Measurements from ENCODE around the gene COL4A2. TPM values are rescaled to one million over a fixed set of nuclear protein-coding genes. Genes with fewer than 3 reads are reported as not detected.

COL4A2 gene
- total RNA-seq, 4 donors from 2014 or later: 75.1 to 322 (median 115) TPM

- WGBS, 2 donors (ENCODE audit: low coverage in 1 of 2): 70 to 72% methylated on average over 7 to 14 of the region's 14 CpGs
- TF ChIP-seq CTCF (IDR thresholded peaks at IDR 0.05) (no peak), POLR2A (IDR thresholded peaks at IDR 0.05) (no peak), EP300 (IDR thresholded peaks at IDR 0.05; ENCODE audit: low read depth) (no peak), POLR2AphosphoS5 (IDR thresholded peaks at IDR 0.05) (no peak)
- H3K4me3 ChIP-seq: no peak overlapping the region
- no peaks in the 10 kb centered on the region for H3K9me3 ChIP-seq
- intact Hi-C loops (cut with DNase I; ENCODE audit: low total_unique reads): no loop called here
- H3K4me1 ChIP-seq: no peaks in the 10 kb centered on the region
- peaks cover 0 to 4% (median 0%) of the 10 kb centered on the region in 4 donors for H3K36me3 ChIP-seq
- peak overlapping the region in 2 of 4 donors; percentile 5 to 28 for H3K27ac ChIP-seq
- H3K27me3 ChIP-seq: no peaks in the 10 kb centered on the region
- in situ Hi-C loops (cut with MboI; ENCODE audit: low pct_ligation_motif_present in 1 of 4, low pct_unique_long_range_greater_than_20kb in 1 of 4, low sequenced_read_pairs in 3 of 4): loop anchor here in 1 of 4 donors (25.0 kb wide), 1 partner anchor 341 kb away; no protein-coding TSS in a partner anchor
- peak; percentile 41 for DNase-seq
Observed at GRCh38 chr13:110471156-110471832, 164.2 kb downstream of the COL4A2 start.

GRCh38 chr13:110471833-110472162, 164.7 kb downstream of the COL4A2 start:
- intact Hi-C loops (cut with DNase I; ENCODE audit: low total_unique reads): no loop called here
- TF ChIP-seq EP300 (IDR thresholded peaks at IDR 0.05; ENCODE audit: low read depth) (no peak), POLR2AphosphoS5 (IDR thresholded peaks at IDR 0.05) (peak in 1 of 3 donors; percentile 18), POLR2A (IDR thresholded peaks at IDR 0.05) (no peak)
- peaks cover 0 to 4% (median 0%) of the 10 kb centered on the region in 4 donors for H3K36me3 ChIP-seq
- DNase-seq: peak; percentile 60
- no peaks in the 10 kb centered on the region for H3K9me3 ChIP-seq
- in situ Hi-C loops (cut with MboI; ENCODE audit: low pct_ligation_motif_present in 1 of 4, low pct_unique_long_range_greater_than_20kb in 1 of 4, low sequenced_read_pairs in 3 of 4): loop anchor here in 1 of 4 donors (25.0 kb wide), 1 partner anchor 341 kb away; no protein-coding TSS in a partner anchor
- peak overlapping the region in 1 of 4 donors; percentile 28 for H3K27ac ChIP-seq
- no peaks in the 10 kb centered on the region for H3K27me3 ChIP-seq
- WGBS, 2 donors (ENCODE audit: low coverage in 1 of 2): 58 to 60% methylated on average over 2 to 7 of the region's 7 CpGs
- no peak overlapping the region for H3K4me3 ChIP-seq
- no peaks in the 10 kb centered on the region for H3K4me1 ChIP-seq

- Histone ChIP-seq H3K4me3 (no peak overlapping the region), H3K9me3 (no peaks in the 10 kb centered on the region), H3K27ac (no peak overlapping the region), H3K27me3 (no peaks in the 10 kb centered on the region), H3K4me1 (no peaks in the 10 kb centered on the region), H3K36me3 (peaks cover 0 to 4% (median 0%) of the 10 kb centered on the region in 4 donors)
- WGBS, 2 donors (ENCODE audit: low coverage in 1 of 2): 80 to 90% methylated on average over 2 to 14 of the region's 14 CpGs
- intact Hi-C loops (cut with DNase I; ENCODE audit: low total_unique reads): no loop called here
- in situ Hi-C loops (cut with MboI; ENCODE audit: low pct_ligation_motif_present in 1 of 4, low pct_unique_long_range_greater_than_20kb in 1 of 4, low sequenced_read_pairs in 3 of 4): loop anchor here in 1 of 4 donors (25.0 kb wide), 1 partner anchor 339 kb away; no protein-coding TSS in a partner anchor
- TF ChIP-seq POLR2A (IDR thresholded peaks at IDR 0.05) (no peak), POLR2AphosphoS5 (IDR thresholded peaks at IDR 0.05) (no peak), EP300 (IDR thresholded peaks at IDR 0.05; ENCODE audit: low read depth) (no peak), CTCF (IDR thresholded peaks at IDR 0.05) (no peak)
- DNase-seq: no peak
Observed at GRCh38 chr13:110472904-110473563, 165.9 kb downstream of the COL4A2 start.

- DNase-seq: no peak
Observed at GRCh38 chr13:110474713-110475112, 167.6 kb downstream of the COL4A2 start.

More at GRCh38 chr13:110474713-110475112, 167.6 kb downstream of the COL4A2 start:
- H3K9me3 ChIP-seq: no peaks in the 10 kb centered on the region
- TF ChIP-seq EP300 (IDR thresholded peaks at IDR 0.05; ENCODE audit: low read depth) (no peak), POLR2AphosphoS5 (IDR thresholded peaks at IDR 0.05) (no peak), CTCF (IDR thresholded peaks at IDR 0.05) (no peak), POLR2A (IDR thresholded peaks at IDR 0.05) (no peak)
- intact Hi-C loops (cut with DNase I; ENCODE audit: low total_unique reads): no loop called here
- H3K27ac ChIP-seq: no peak overlapping the region
- H3K4me1 ChIP-seq: no peaks in the 10 kb centered on the region
- 90 to 100% methylated on average over 2 to 21 of the region's 21 CpGs for WGBS, 2 donors (ENCODE audit: low coverage in 1 of 2)
- no peaks in the 10 kb centered on the region for H3K36me3 ChIP-seq
- in situ Hi-C loops (cut with MboI; ENCODE audit: low pct_ligation_motif_present in 1 of 4, low pct_unique_long_range_greater_than_20kb in 1 of 4, low sequenced_read_pairs in 3 of 4): loop anchor here in 1 of 4 donors (25.0 kb wide), 1 partner anchor 338 kb away; no protein-coding TSS in a partner anchor
- no peak overlapping the region for H3K4me3 ChIP-seq
- H3K27me3 ChIP-seq: no peaks in the 10 kb centered on the region

Data from transverse colon (tissue), 4 donors.